HTR-8/SVneo (cell line): Measurements from ENCODE around the gene MAFB.
A peak's percentile ranks its signal among the peaks of the same experiment; 100 is the strongest.

Experiments used
- DNase-seq: peaks from one replicate; pipeline ENCODE4 v3.0.0; 2011; ENCODE audit warnings: low spot score, mixed read lengths; ENCODE audit not compliant: insufficient read length
- FAIRE-seq: peaks from 2 replicates; lab custom pipeline; 2011; peaks lifted over from hg19 to GRCh38; lab: Jason Lieb, UNC

MAFB gene

GRCh38 chr20:40638414-40638813 lies 50.6 kb downstream of the MAFB start:
- FAIRE-seq (no peak), DNase-seq (no peak)

GRCh38 chr20:40637176-40637575 lies 51.9 kb downstream of the MAFB start:
- DNase-seq = no peak
- no peak for FAIRE-seq

GRCh38 chr20:40636486-40636885 lies 52.5 kb downstream of the MAFB start:
- DNase-seq (no peak), FAIRE-seq (peak; percentile 58)

- no peak for DNase-seq
- no peak for FAIRE-seq
Measured at GRCh38 chr20:40635971-40636370, 53.1 kb downstream of the MAFB start.
